NCI-H460 (cell line): ENCODE results near the gene UBTD2. TPM values are rescaled to one million over a fixed set of nuclear protein-coding genes. Genes with fewer than 3 reads are reported as not detected.
"Not testable (repeated sequence)": the region's sequence is repeated elsewhere in the genome, so short reads cannot be mapped to it uniquely, and the experiment has no call there.

Experiments used
- DNase-seq: peaks from one replicate; pipeline ENCODE4 v3.0.0-alpha.2; 2016; ENCODE audit warnings: low read depth; ENCODE audit errors: extremely low read depth
- polyA plus RNA-seq: library from polyadenylated mRNA; depleted of rRNA; stranded (reverse); fragments of >200 nt; gene quantifications from 2 replicates; pipeline ENCODE4 v1.2.3, GENCODE V29; 2014; cell fraction: nucleus; rRNA removed
- total RNA-seq: library from RNA; depleted of rRNA; stranded (reverse); fragments of >200 nt; shearing (Covaris generic); gene quantifications from 2 replicates; pipeline ENCODE4 v1.2.3, GENCODE V29; 2014; rRNA removed

UBTD2 gene
- total RNA-seq: 13.9 and 17.4 TPM in 2 replicates
- polyA plus RNA-seq: 4.9 and 12.1 TPM in 2 replicates

GRCh38 chr5:172283020-172283861 is at the start of gene UBTD2:
TSS of gene UBTD2 (minus strand) at chr5:172283764. CDS start at chr5:172283665, 99 bp downstream.
- DNase-seq: peak; percentile 69

- DNase-seq: not testable (repeated sequence)
Measured at GRCh38 chr5:172326901-172327300, 43.3 kb upstream of the UBTD2 start.

GRCh38 chr5:172325452-172325851 is 41.9 kb upstream of the UBTD2 start:
- DNase-seq: no peak

- no peak for DNase-seq
Measured at GRCh38 chr5:172322028-172322965, 38.7 kb upstream of the UBTD2 start.

GRCh38 chr5:172321593-172321992 is 38.0 kb upstream of the UBTD2 start:
- DNase-seq: no peak

GRCh38 chr5:172319708-172320441 is 36.3 kb upstream of the UBTD2 start:
- no peak for DNase-seq

GRCh38 chr5:172315587-172316493 is 32.3 kb upstream of the UBTD2 start:
- DNase-seq: no peak

- DNase-seq: no peak
Measured at GRCh38 chr5:172313915-172314314, 30.4 kb upstream of the UBTD2 start.

- DNase-seq: no peak
Measured at GRCh38 chr5:172312286-172312685, 28.7 kb upstream of the UBTD2 start.

- DNase-seq: no peak
Measured at GRCh38 chr5:172311605-172312004, 28.0 kb upstream of the UBTD2 start.

- DNase-seq: no peak
Measured at GRCh38 chr5:172311026-172311425, 27.5 kb upstream of the UBTD2 start.

GRCh38 chr5:172305380-172305779 is 21.8 kb upstream of the UBTD2 start:
- no peak for DNase-seq

- peak; percentile 24 for DNase-seq
Measured at GRCh38 chr5:172303572-172304335, 20.2 kb upstream of the UBTD2 start.

GRCh38 chr5:172303162-172303561 is 19.6 kb upstream of the UBTD2 start:
- DNase-seq: no peak

GRCh38 chr5:172302047-172302710 is 18.6 kb upstream of the UBTD2 start:
- DNase-seq: no peak

GRCh38 chr5:172299916-172300439 is 16.4 kb upstream of the UBTD2 start:
- DNase-seq: no peak

- DNase-seq: no peak
Measured at GRCh38 chr5:172294831-172295230, 11.3 kb upstream of the UBTD2 start.

GRCh38 chr5:172293745-172294342 is 10.3 kb upstream of the UBTD2 start:
- no peak for DNase-seq
